HG02973 (cell line): ENCODE data around the gene CYLC1.

Experiments
- ATAC-seq: cut with Tn5 transposase; IDR thresholded peaks from one replicate; pipeline ENCODE4 v1.9.1; 2021; ENCODE audit warnings: moderate library complexity; ENCODE audit not compliant: unreplicated experiment

The CYLC1 gene, protein sequence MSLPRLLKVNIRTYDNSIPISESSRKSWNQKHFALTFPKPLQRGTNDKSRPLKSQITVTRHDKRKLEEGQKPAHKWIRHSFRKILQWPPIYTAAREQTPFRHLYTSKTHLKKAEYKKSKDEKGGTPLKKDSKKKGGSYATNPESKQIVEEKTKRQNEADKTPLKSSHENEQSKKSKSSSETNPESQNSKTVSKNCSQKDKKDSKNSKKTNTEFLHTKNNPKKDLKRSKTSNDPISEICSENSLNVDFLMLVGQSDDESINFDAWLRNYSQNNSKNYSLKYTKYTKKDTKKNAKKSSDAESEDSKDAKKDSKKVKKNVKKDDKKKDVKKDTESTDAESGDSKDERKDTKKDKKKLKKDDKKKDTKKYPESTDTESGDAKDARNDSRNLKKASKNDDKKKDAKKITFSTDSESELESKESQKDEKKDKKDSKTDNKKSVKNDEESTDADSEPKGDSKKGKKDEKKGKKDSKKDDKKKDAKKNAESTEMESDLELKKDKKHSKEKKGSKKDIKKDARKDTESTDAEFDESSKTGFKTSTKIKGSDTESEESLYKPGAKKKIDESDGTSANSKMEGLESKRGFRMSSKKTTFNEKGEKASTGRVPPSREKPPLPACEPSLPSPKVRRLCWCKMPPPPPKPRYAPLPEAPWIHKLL

DNA sequence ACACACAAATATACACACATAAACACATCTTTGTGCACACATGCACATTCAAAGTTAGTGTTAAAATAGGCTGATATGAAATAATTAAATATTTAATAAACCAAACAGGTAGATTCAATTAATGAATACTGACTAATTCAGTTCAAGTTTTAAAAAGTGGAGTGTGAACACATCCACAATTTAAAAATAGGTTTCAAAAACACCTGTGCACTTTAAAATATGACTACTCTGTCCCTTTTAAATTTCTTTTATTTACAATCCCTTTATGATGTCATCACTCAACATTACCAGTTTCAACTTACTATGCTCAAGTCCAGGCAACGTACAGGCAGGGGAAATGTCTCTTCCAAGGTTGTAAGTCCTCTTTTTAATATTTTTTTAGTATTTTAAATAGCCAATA lies at the start of gene CYLC1:
TSS of gene CYLC1 (plus strand) at position 301 of the 400 bp plus-strand sequence. CDS start at position 338, 37 bp downstream.
- no peak for ATAC-seq

DNA sequence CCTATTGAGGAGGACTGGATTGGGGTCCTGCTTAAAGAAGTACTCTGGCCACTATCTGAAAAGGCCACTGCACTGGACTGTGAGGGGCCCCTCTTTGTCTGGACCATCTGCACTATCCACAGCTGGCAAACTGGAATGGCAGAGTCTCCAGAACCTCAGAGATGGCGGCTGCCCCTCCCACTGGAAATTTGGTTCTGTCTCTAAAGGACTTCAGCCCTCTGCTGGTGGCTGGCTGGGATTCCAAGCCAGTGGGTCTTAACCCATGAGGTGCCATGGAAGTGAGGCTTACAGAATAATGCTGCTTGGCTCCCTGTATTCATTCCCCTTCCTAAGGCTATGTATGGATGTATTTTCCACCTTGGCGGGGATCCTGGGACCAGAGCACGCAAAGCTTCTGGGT lies 41.6 kb upstream of the CYLC1 start:
- no peak for ATAC-seq

DNA sequence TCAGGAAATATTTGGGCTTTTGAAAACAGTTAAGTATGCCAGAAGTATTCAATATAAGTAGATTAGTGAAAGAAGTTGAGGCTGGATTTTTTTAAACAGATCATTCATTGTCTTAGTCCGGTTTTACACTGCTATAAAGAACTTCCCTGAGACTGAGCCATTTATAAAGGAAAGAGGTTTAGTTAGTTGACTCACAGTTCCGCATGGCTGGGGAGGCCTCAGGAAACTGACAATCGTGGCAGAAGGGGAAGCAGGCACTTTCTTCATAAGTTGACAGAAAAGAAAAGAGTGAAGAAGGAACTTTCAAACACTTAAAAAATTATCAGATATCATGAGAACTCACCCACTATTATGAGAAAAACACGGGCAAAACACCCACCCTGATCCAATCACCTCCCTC lies 31.1 kb upstream of the CYLC1 start:
- ATAC-seq, result no peak

DNA sequence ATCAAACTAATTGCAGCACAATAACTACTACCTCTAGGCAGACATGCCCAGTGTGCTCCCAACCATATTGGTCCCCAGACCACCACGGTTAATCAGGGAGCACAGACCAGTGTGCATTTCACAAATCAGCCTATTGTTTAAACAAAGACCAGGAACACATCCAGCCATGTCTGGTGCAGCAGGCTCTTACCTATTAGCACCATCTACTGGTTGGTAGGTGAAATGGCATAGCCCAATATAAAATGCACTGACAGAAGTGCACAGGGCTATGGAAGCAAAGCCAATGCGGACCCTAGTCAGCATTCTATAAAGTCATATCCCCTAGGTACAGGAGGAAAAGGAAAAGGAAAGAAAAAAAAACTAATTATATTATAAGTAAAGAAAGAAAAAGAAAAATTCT lies 15.5 kb upstream of the CYLC1 start:
- ATAC-seq, result peak; percentile 86

DNA sequence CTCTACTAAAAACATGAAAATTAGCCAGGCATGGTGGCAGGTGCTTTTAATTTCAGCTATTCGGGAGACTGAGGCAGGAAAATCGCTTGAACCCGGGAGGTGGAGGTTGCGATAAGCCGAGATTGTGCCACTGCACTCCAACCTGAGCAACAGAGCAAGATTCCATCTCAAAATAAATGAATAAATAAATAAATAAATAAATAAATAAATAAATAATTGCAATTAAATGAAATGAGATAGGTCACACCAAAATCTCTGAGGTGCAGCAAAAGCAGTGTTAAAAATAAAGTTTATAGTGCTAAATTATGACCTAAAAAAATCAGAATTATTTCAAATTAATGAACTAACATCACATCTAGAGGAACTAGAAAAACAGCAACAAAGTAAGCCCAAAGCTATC lies 13.6 kb upstream of the CYLC1 start:
- no peak for ATAC-seq

DNA sequence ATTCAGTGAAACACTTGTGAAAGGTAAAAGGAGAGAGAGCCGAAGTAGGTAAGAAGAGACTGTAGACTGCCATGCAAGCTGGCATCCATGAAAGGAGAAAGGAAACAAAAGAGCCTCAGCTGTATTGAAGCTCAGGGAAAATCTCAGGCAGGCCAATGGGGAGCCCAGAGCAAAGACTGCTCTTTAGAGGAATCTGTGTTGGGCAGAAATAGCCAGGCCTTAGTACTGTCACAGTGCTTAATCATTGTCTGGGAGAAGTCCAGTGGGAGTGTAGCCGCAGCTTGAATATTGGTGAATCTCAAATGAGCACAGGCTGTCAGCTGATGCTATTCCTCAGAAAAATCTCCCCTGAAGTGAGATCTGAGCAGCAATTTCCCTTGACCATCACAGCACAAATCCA lies 27.6 kb downstream of the CYLC1 start:
- ATAC-seq, result no peak

DNA sequence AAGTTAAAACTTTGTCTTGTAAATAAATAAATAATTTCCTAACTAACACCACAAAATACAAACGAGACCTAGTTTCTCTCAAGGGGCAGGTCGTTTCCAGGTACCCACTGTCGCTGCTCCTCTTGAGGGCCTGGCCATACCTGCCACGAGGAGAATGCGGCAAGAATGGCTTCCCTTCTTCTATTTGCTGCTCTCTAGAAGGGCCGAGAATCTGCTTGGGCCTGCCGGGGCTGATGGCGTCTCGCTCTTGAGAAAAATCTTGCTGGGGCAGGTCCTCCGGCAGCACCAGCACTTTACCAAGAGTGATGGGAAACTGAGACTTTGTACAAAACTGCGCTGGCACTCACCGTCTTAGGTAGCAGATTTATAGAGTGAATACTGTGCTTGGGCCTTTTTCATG lies 31.5 kb downstream of the CYLC1 start:
- ATAC-seq, result no peak

DNA sequence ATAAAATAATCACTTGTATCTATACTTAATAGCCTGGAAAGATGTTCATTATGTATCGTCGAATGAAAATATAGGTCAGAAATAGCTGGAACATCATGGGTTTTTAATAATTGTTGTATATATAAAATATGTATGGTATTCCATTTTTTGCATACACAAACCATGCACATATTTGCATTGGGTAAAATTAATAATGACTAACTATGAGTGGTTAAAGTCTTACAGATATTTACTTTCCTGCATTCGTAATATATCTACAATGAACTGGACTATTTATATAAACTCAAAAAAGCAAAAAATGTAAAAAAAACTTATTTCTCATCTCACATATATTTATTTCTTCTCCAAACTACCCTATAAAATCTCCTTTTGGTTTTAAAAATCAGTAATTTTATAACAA lies 46.0 kb downstream of the CYLC1 start:
- no peak for ATAC-seq

DNA sequence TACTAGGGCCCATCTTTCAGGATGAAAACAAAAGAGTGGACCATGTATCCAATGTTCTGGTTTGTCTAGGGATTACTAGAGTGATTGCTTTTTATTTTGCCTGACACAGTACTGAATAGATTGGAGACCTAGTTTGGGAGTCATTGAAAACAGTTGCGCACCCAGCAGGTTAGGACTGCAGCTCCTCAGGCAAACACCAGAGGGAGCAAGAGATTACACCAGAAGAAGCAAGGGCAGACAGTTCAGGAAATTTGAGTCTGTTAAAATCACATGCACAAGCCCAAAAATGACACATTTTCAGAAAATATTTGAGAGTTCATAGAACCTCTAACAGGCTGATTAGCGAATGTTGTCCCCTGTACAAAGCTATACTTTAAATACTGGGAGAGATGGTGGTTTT lies 55.6 kb downstream of the CYLC1 start:
- ATAC-seq, result no peak

DNA sequence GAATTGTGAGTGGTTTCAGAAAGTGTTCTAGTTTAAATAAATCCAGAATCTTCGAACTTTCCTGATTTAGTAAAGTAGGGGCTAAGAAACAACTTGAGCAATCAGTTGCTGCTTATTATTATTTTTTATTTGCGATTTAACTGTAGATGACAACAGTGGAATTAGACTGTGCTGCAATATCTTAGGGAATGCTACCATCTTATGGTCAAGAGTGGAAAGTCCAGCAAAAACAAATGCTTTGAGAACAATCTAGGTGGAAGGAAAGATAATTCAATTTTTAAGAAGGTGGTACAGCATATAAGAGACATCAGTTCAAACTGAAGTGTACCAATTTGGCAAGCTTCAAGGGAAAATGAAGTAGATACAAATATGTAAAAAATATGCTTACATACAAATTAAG lies 73.3 kb downstream of the CYLC1 start:
- ATAC-seq, result no peak
